ENCODE data around the gene RRP36.

Gene RRP36

GRCh38 chr6:42979523-42980177 is 41.8 kb upstream of the RRP36 start:
- no peak for TF ChIP-seq CTCF (IDR thresholded peaks at IDR 0.05; ENCODE audit: low read depth, low read length)
- H3K4me3 ChIP-seq (ENCODE audit: low read depth, low read length): peak overlapping the region; percentile 80

GRCh38 chr6:42981836-42982235 is 39.6 kb upstream of the RRP36 start:
- no peak for TF ChIP-seq CTCF (IDR thresholded peaks at IDR 0.05; ENCODE audit: low read depth, low read length)
- no peak overlapping the region for H3K4me3 ChIP-seq (ENCODE audit: low read depth, low read length)

- H3K4me3 ChIP-seq (ENCODE audit: low read depth, low read length): peak within 1 kb of the TSS; percentile 77
- no peak for TF ChIP-seq CTCF (IDR thresholded peaks at IDR 0.05; ENCODE audit: low read depth, low read length)
These were observed 37.2 kb upstream of the RRP36 start, which contains the start of gene PPP2R5D for GRCh38 chr6:42984001-42984923. PPP2R5D (plus strand) TSS chr6:42984570; CDS start chr6:42984678, 108 bp downstream.

GRCh38 chr6:42984924-42985475 is 36.4 kb upstream of the RRP36 start:
- no peak for TF ChIP-seq CTCF (IDR thresholded peaks at IDR 0.05; ENCODE audit: low read depth, low read length)
- H3K4me3 ChIP-seq (ENCODE audit: low read depth, low read length): peak overlapping the region; percentile 77

GRCh38 chr6:42987533-42988451 is 33.6 kb upstream of the RRP36 start:
- no peak overlapping the region for H3K4me3 ChIP-seq (ENCODE audit: low read depth, low read length)
- no peak for TF ChIP-seq CTCF (IDR thresholded peaks at IDR 0.05; ENCODE audit: low read depth, low read length)

- TF ChIP-seq CTCF (IDR thresholded peaks at IDR 0.05; ENCODE audit: low read depth, low read length): no peak
- H3K4me3 ChIP-seq (ENCODE audit: low read depth, low read length): no peak overlapping the region
These were observed 32.9 kb upstream of the RRP36 start for GRCh38 chr6:42988486-42989020.
